Activated B cell treated with CpG ODN at 0.5 μM for 24 hours (primary cell): Measurements from ENCODE around the gene SPATA31D1. TPM values are rescaled to one million over a fixed set of nuclear protein-coding genes. Genes with fewer than 3 reads are reported as not detected.
"Not testable (repeated sequence)": the region's sequence is repeated elsewhere in the genome, so short reads cannot be mapped to it uniquely, and the experiment has no call there.

Source experiments
- ATAC-seq: fragments of 200-7000 bp; cut with Tn5 transposase; one replicate; pipeline ENCODE4 v1.10.0; 2021; ENCODE audit warnings: low read depth, mild to moderate bottlenecking, moderate library complexity
- CTCF ChIA-PET: fragments of 350-600 bp; sonication (Branson Sonifier 250); formaldehyde crosslinking; loops from one replicate; lab custom pipeline; 2021; ENCODE audit warnings: antibody characterized with exemption; lab: Charles Lee
- POLR2A ChIA-PET: fragments of 350-600 bp; sonication (Branson Sonifier 250); formaldehyde crosslinking; loops from one replicate; lab custom pipeline; 2021; ENCODE audit warnings: antibody characterized with exemption; lab: Charles Lee
- DNase-seq: peaks from one replicate; pipeline ENCODE4 v3.0.0; 2022
- H3K27ac Mint-ChIP-seq: one replicate; pipeline ENCODE4 v1.8.0; 2020; ENCODE audit warnings: mixed read lengths
- H3K27me3 Mint-ChIP-seq: one replicate; pipeline ENCODE4 v1.8.0; 2021; ENCODE audit warnings: mixed read lengths
- H3K36me3 Mint-ChIP-seq: one replicate; pipeline ENCODE4 v1.8.0; 2021; ENCODE audit warnings: low read depth, mixed read lengths
- H3K4me1 Mint-ChIP-seq: one replicate; pipeline ENCODE4 v1.8.0; 2021; ENCODE audit warnings: mixed read lengths
- H3K4me3 Mint-ChIP-seq: one replicate; pipeline ENCODE4 v1.8.0; 2020; ENCODE audit warnings: mild to moderate bottlenecking, mixed read lengths
- H3K9me3 Mint-ChIP-seq: one replicate; pipeline ENCODE4 v1.8.0; 2020; ENCODE audit warnings: mixed read lengths
- intact Hi-C: fragments of 100-400 bp; cut with micrococcal nuclease; formaldehyde crosslinking; loops from one replicate; pipeline ENCODE4 v1.15.1; 2024
- total RNA-seq: library from RNA; stranded (reverse); gene quantifications from 2 replicates; pipeline ENCODE4 v1.2.3, GENCODE V29; 2022
- TF ChIP-seq, protein P1 (sequence below): fragments of 200-600 bp; IDR thresholded peaks from one replicate; pipeline ENCODE4 v1.8.0; 2022; ENCODE audit warnings: antibody characterized with exemption, mild to moderate bottlenecking

SPATA31D1 gene
- total RNA-seq = not detected in 2 replicates

DNA sequence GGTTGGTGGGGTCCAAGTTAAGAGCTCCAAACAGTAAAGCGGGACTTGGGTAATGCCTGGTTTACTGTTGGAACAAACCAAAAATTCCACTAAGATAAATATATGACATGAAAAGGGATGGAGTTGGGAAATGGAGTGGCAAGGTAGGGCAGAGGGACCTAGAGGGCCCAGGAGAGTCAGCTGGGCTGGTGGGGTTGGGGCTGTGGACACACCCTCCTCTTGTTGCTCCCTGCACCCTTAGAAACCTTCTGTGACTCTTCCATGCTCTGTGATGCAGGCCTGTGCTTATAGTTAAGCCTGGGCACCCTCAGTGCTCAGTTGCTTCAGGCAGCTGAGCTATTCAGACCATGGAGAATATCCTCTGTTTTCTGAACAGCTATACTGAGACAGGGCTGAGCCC lies at the start of gene SPATA31D1:
Gene SPATA31D1, plus strand, starts transcription at position 301 of the 400 bp plus-strand sequence. Its CDS starts 47 bp downstream, at position 348.
- H3K27me3 Mint-ChIP-seq, intact Hi-C loops, ATAC-seq, CTCF ChIA-PET, H3K9me3 Mint-ChIP-seq, H3K4me1 Mint-ChIP-seq, H3K27ac Mint-ChIP-seq, H3K4me3 Mint-ChIP-seq, DNase-seq, H3K36me3 Mint-ChIP-seq, POLR2A ChIA-PET: not testable (repeated sequence)

DNA sequence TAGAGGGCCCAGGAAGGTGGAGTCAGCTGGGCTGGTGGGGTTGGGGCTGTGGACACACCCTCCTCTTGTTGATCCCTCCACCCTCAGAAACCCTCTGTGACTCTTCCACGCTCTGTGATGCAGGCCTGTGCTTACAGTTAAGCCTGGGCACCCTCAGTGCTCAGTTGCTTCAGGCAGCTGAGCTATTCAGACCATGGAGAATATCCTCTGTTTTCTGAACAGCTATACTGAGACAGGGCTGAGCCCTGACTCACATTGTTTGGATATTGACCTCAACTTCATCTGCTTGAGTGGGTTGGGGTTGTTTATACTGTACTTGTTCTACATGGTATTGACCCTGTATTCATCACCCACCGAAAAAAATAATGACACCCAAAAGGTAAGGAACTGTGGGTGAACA lies 45.2 kb upstream of the SPATA31D1 start, which contains the start of gene SPATA31D3:
Gene SPATA31D3, plus strand, starts transcription at position 108 of the 400 bp plus-strand sequence. Its CDS starts 86 bp downstream, at position 194.
- H3K4me1 Mint-ChIP-seq, H3K4me3 Mint-ChIP-seq, H3K27ac Mint-ChIP-seq, DNase-seq, H3K27me3 Mint-ChIP-seq, POLR2A ChIA-PET, H3K9me3 Mint-ChIP-seq, H3K36me3 Mint-ChIP-seq, ATAC-seq, intact Hi-C loops, CTCF ChIA-PET: not testable (repeated sequence)

DNA sequence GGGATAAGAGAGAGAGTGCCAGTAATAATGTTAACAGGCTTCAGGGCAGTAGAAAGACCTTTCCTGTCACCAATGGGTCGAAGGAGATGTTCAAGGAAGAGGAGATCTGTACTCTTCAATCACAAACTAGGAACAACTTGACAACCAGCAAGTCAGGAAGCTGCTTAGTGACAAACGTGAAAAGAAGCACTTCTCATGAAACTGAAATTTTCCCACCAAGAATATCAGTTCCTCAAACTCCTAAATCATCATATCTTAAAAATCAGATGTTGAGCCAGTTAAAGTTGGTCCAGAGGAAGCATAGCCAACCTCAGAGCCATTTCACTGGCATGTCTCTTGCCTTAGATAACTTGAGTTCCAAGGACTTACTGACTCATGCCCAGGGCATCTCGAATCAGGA lies 39.9 kb upstream of the SPATA31D1 start:
- H3K4me1 Mint-ChIP-seq, H3K4me3 Mint-ChIP-seq, POLR2A ChIA-PET, H3K27me3 Mint-ChIP-seq, CTCF ChIA-PET, H3K9me3 Mint-ChIP-seq, H3K36me3 Mint-ChIP-seq, intact Hi-C loops, ATAC-seq, H3K27ac Mint-ChIP-seq, DNase-seq: not testable (repeated sequence)

DNA sequence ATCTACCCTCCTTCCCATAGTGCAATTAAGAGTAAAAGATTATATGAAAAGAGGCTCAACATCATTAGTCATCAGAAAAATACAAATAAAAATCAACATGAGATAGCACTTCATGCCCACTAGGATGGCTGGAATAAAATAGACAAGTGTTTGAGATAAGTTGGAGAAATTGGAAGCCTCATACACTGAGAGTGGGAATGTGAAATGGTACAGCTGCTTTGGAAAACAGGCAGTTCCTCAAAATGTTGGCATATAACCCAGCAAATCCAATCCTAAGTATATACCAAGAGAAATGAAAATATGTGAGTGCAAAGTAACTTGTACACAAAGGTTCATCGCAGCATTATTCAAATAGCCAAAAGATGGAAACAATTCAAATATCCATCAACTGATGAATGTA lies 35.5 kb upstream of the SPATA31D1 start:
- Mint-ChIP-seq H3K4me1 (no peaks in the 10 kb centered on the region), H3K27me3 (no peaks in the 10 kb centered on the region), H3K36me3 (peaks cover 5% of the 10 kb centered on the region), H3K9me3 (peaks cover 30% of the 10 kb centered on the region), H3K4me3 (no peak overlapping the region), H3K27ac (no peak overlapping the region)
- intact Hi-C loops = no loop called here
- TF ChIP-seq, protein P1, sequence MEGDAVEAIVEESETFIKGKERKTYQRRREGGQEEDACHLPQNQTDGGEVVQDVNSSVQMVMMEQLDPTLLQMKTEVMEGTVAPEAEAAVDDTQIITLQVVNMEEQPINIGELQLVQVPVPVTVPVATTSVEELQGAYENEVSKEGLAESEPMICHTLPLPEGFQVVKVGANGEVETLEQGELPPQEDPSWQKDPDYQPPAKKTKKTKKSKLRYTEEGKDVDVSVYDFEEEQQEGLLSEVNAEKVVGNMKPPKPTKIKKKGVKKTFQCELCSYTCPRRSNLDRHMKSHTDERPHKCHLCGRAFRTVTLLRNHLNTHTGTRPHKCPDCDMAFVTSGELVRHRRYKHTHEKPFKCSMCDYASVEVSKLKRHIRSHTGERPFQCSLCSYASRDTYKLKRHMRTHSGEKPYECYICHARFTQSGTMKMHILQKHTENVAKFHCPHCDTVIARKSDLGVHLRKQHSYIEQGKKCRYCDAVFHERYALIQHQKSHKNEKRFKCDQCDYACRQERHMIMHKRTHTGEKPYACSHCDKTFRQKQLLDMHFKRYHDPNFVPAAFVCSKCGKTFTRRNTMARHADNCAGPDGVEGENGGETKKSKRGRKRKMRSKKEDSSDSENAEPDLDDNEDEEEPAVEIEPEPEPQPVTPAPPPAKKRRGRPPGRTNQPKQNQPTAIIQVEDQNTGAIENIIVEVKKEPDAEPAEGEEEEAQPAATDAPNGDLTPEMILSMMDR = no peak
- ChIA-PET POLR2A (no interaction called here), CTCF (no interaction called here)
- ATAC-seq = no peak
- no peak for DNase-seq

DNA sequence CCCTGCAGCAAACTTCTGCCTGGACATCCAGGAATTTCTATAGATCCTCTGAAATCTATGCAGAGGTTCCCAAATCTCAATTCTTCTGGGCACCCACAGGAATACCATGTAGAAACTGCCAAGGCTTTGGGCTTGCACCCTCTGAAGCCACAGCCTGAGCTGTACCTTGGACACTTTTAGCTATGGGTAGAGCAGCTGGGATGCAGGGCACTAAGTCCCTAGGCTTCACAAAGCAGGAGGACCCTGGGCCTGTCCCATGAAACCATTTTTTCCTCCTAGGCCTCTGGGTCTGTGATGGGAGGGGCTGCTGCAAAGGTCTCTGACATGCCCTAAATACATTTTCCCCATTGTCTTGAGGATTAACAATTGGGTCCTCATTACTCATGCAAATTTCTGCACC lies 32.9 kb upstream of the SPATA31D1 start:
- Mint-ChIP-seq H3K4me3 (no peak overlapping the region), H3K9me3 (peaks cover 30% of the 10 kb centered on the region), H3K27ac (no peak overlapping the region), H3K4me1 (no peaks in the 10 kb centered on the region), H3K27me3 (no peaks in the 10 kb centered on the region), H3K36me3 (peaks cover 5% of the 10 kb centered on the region)
- ChIA-PET POLR2A (no interaction called here), CTCF (no interaction called here)
- ATAC-seq (no peak), DNase-seq (no peak)
- TF ChIP-seq, protein P1 = no peak
- intact Hi-C loops = no loop called here

DNA sequence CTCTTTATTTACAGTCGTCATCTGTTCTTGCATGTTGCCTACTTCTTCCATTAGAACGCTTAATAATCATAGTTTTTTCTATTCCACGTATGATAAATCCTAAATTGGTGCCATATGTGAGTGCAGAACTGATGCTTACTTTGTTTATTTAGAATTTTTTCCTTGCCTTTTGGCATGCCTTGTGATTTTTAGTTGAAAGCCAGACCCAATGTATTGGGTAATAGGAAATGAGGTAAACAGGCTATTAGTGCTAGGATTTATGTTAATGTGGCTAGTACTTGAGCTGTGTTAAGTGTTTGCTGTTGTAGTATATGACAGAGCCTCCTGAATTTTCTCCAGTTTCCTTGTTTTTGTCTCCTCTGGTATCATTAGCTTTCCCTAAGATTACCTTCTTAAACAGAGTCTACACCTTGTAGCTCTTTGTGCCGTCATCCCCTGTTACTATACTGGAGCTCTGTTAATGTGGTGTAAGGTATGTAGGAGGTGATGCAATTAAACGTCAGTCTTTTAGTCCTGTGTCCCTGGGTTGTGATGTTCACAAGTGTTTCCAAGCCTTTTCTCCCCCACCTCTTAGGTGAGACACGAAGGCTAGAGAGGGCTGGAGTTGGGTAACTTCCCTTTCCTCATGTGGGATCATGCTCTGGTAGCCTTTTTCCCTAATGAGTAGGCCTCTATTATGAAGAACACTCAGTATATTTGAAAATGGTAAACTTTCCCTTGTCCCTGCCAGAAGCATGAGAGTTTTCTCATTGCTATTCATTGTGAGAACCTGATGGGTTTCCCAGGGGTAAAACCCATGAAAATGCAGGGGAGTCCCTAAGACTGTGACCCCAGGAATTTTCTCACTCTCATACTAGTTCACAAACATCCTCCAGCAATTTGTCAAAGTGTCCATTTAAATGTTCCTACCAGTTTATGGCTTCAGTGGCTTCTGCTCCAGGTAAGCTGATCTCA lies 24.1 kb upstream of the SPATA31D1 start:
- POLR2A ChIA-PET = no interaction called here
- Mint-ChIP-seq H3K4me3 (no peak overlapping the region), H3K36me3 (no peaks in the 10 kb centered on the region), H3K27ac (no peak overlapping the region), H3K9me3 (no peaks in the 10 kb centered on the region), H3K4me1 (no peaks in the 10 kb centered on the region), H3K27me3 (no peaks in the 10 kb centered on the region)
- no peak for ATAC-seq
- DNase-seq = no peak
- TF ChIP-seq, protein P1 = no peak
- intact Hi-C loops = no loop called here
- CTCF ChIA-PET = no interaction called here
